NB4 (cell line): ENCODE data around the gene NRAS.

Experiments used
- CTCF ChIP-seq: IDR thresholded peaks from one replicate; pipeline ENCODE4 v1.5.1; 2012; ENCODE audit warnings: low read depth, low read length
- MYC ChIP-seq: IDR thresholded peaks from 2 replicates; pipeline ENCODE4 v1.6.1; 2011; ENCODE audit warnings: low read depth, low read length
- POLR2A ChIP-seq: IDR thresholded peaks from 2 replicates; pipeline ENCODE4 v1.6.1; 2011; ENCODE audit warnings: mild to moderate bottlenecking; ENCODE audit not compliant: insufficient read length; ENCODE audit errors: extremely low read depth

GRCh38 chr1:114757455-114758255 lies 41.1 kb upstream of the NRAS start, which contains the start of gene CSDE1:
- TF ChIP-seq CTCF: peak; percentile 31
- peak; percentile 96 for TF ChIP-seq POLR2A
- TF ChIP-seq MYC: peak; percentile 70
